Sigmoid colon (tissue), 7 donors: ENCODE measurements around the gene HHIPL1. TPM values are rescaled to one million over a fixed set of nuclear protein-coding genes. Genes with fewer than 3 reads are reported as not detected.

Experiments used
- DNase-seq: peaks from one replicate; pipeline ENCODE4 v3.0.0-alpha.2; 2019
- H3K27ac ChIP-seq, 4 donors: fragments of 200-600 bp; sonication (generic); one replicate each; pipeline ENCODE4 v1.5.1; 2016 to 2019; ENCODE audit warnings: mild to moderate bottlenecking in 1 of 4
- H3K27me3 ChIP-seq, 3 donors: fragments of 200-600 bp; sonication (generic); one replicate each; pipeline ENCODE4 v1.5.1; 2019; ENCODE audit warnings: mild to moderate bottlenecking in 1 of 3
- H3K36me3 ChIP-seq, 4 donors: fragments of 200-600 bp; sonication (generic); one replicate each; pipeline ENCODE4 v1.5.1; 2016 to 2019
- H3K4me1 ChIP-seq, 4 donors: fragments of 200-600 bp; sonication (generic); one replicate each; pipeline ENCODE4 v1.5.1; 2017 to 2019
- H3K4me3 ChIP-seq, 4 donors: fragments of 200-600 bp; sonication (generic); one replicate each; pipeline ENCODE4 v1.5.1; 2017 to 2019; ENCODE audit warnings: mild to moderate bottlenecking in 2 of 4, moderate library complexity in 1 of 4
- H3K9me3 ChIP-seq, 4 donors: fragments of 200-600 bp in 3 of 4; sonication (generic) in 3 of 4; one replicate each; pipeline versions ENCODE4 v1.5.1 to v1.6.1; 2013 to 2019
- EP300 ChIP-seq, 4 donors: sonication (generic); formaldehyde crosslinking; IDR thresholded peaks; one replicate each; pipeline ENCODE4 v1.6.1; 2017; ENCODE audit warnings: antibody characterized with exemption in 4 of 4
- POLR2A ChIP-seq, 2 donors: fragments of 450-650 bp; IDR thresholded peaks; one replicate each; pipeline ENCODE4 v1.6.1; 2016; ENCODE audit warnings: antibody characterized with exemption in 2 of 2, mild to moderate bottlenecking in 2 of 2, moderate library complexity in 2 of 2
- POLR2AphosphoS5 ChIP-seq, 4 donors: sonication (generic); formaldehyde crosslinking; IDR thresholded peaks; one replicate each; pipeline ENCODE4 v1.6.1; 2017; ENCODE audit warnings: antibody characterized with exemption in 4 of 4
- WGBS, 2 donors: extraction: QIAGEN DNeasy Blood & Tissue Kit; methylation state at CpG; one replicate each; pipeline ENCODE4 v1.1.7; 2013; 5-methylcytosine and 5-hydroxymethylcytosine counted together
- intact Hi-C: fragments of 100-400 bp; cut with DNase I; formaldehyde crosslinking; loops from one replicate; pipeline ENCODE4 v1.15.1; 2023
- polyA plus RNA-seq, 3 donors: library from polyadenylated mRNA; stranded (reverse); fragments of 200-250 nt; gene quantifications; one replicate each; pipeline ENCODE4 v1.2.3, GENCODE V29; 2013
- total RNA-seq, 4 donors: library from RNA; depleted of rRNA; stranded (reverse); fragments of >200 nt; gene quantifications; one replicate each; pipeline ENCODE4 v1.1.0, GENCODE V29; 2016
- TF ChIP-seq, protein P1 (sequence below), 4 experiments: fragments of 450-650 bp in 3 of 4; fragments of 200-600 bp in 1 of 4; IDR thresholded peaks; one replicate each; pipeline ENCODE4 v1.5.1; 2016 to 2019; ENCODE audit warnings: antibody characterized with exemption in 4 of 4, mild to moderate bottlenecking in 3 of 4, moderate library complexity in 2 of 4
- donor health status: healthy with polysubstance abuse.
- donor health status: Bipolar disorder and iron deficiency.
- donor health status: healthy.

HHIPL1 gene
- total and polyA plus RNA-seq, 7 donors: 0.80 to 10.8 (median 4.3) TPM; not detected in 2

DNA sequence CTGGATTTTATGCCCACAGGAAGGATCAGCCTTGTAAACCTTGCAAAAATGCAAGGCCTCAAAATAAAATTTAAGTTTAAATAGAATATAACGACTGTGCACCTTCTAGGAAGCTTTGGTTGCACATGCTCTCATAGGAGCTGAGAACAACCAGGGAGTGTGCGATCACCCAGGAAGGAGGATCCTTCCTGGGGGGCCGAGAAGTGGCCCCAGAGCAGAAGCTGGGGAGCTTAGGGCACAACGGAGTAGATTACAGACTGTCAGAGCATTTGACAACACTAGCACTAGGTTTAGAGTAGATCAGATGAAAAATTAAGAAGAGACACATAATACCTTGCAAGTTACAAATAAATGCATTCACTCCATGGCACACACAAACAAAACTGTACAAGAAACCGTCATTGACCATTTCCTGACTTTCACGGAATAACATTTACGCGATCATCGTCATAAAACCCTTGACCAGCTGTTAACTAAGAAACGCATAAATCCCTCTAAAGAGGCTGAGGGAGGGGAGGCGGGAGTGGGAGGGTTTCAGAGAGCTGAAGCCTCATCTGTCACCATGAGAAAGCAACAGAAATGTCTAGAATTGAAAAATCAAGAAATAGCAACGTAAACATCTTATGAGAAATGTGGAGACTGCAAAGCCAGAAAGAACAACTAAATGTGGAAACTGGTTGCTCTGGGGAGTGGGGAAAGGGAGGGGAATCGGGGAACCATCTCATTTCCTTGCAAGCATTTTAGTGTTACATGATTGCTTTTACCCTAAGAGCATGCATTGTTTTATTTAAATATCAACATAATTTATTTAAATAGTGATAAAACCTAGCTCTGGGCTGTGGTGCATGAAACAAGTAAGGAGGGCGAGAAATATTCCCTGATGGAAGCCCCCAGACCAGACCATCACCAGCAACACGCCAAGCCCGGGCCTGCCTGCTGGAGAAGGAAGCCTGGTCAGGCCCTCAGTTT lies 27.8 kb upstream of the HHIPL1 start:
- H3K9me3 ChIP-seq: no peaks in the 10 kb centered on the region
- H3K27ac ChIP-seq: no peak overlapping the region
- WGBS, 2 donors: 58 to 62% methylated on average over 16 of the region's 16 CpGs
- DNase-seq: no peak
- peaks cover 0 to 5% (median 0%) of the 10 kb centered on the region in 4 donors for H3K4me1 ChIP-seq
- no peaks in the 10 kb centered on the region for H3K36me3 ChIP-seq
- TF ChIP-seq EP300 (IDR thresholded peaks at IDR 0.05): no peak
- TF ChIP-seq POLR2A (IDR thresholded peaks at IDR 0.05): no peak
- no peak for TF ChIP-seq POLR2AphosphoS5 (IDR thresholded peaks at IDR 0.05)
- TF ChIP-seq, protein P1, sequence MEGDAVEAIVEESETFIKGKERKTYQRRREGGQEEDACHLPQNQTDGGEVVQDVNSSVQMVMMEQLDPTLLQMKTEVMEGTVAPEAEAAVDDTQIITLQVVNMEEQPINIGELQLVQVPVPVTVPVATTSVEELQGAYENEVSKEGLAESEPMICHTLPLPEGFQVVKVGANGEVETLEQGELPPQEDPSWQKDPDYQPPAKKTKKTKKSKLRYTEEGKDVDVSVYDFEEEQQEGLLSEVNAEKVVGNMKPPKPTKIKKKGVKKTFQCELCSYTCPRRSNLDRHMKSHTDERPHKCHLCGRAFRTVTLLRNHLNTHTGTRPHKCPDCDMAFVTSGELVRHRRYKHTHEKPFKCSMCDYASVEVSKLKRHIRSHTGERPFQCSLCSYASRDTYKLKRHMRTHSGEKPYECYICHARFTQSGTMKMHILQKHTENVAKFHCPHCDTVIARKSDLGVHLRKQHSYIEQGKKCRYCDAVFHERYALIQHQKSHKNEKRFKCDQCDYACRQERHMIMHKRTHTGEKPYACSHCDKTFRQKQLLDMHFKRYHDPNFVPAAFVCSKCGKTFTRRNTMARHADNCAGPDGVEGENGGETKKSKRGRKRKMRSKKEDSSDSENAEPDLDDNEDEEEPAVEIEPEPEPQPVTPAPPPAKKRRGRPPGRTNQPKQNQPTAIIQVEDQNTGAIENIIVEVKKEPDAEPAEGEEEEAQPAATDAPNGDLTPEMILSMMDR (IDR thresholded peaks at IDR 0.05): no peak
- intact Hi-C loops: no loop called here
- no peaks in the 10 kb centered on the region for H3K27me3 ChIP-seq
- no peak overlapping the region for H3K4me3 ChIP-seq

DNA sequence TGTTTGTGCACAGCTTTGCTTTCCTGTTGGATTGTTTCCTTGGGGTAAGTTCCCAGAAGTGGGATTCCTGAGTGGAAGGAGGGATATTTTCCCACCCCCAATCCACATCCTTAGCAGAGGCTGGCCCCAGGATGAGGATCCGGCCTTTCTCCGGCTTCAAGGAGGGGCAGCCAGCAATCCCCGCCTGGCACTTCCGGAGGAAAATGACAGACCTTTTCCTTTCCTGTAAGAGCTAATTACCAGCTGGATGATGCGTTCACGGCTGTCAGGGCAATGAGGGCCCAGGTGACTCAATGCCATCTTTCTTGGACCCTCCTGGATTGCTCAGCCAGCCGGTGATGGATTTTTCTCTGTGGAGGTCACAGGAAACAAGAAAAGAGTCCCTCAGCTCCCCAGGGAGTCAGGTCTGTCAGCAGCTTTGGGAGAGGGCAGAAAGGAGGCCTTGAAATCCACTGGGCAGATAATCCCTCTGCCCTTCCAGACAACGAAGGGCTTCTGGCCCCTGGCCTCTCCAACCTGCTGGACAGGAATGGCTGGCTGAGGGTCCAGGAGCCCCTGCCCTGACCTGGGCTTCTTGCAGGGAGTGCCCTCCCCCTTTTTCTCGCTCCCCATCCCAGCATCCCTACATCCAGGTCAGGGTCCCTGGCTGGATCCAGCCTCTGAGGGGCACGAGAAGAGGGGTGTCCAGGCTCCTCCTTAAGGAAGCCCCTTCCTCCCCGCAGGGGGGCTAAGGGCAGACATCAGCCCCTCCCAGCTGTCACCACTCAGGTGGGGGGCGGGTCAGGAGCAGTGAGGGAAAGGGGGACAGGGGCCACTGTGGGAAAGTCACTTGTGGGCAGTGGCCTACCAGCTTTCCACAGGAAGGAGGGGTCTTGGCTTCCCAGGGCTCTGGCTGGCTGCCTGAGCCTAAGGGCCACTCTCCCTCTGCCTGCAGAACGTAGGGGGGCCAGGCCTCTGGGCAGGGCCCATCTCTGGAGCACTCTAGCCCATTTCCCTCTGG lies 24.8 kb upstream of the HHIPL1 start:
- Histone ChIP-seq H3K27ac (no peak overlapping the region), H3K4me3 (no peak overlapping the region), H3K4me1 (peaks cover 0 to 26% (median 18%) of the 10 kb centered on the region in 4 donors), H3K36me3 (no peaks in the 10 kb centered on the region), H3K27me3 (no peaks in the 10 kb centered on the region), H3K9me3 (no peaks in the 10 kb centered on the region)
- intact Hi-C loops: no loop called here
- TF ChIP-seq POLR2A (IDR thresholded peaks at IDR 0.05) (no peak), EP300 (IDR thresholded peaks at IDR 0.05) (no peak), POLR2AphosphoS5 (IDR thresholded peaks at IDR 0.05) (peak in 3 of 4 donors; percentile 8 to 53 (median 28))
- TF ChIP-seq, protein P1 (IDR thresholded peaks at IDR 0.05): no peak
- 55 to 64% methylated on average over 13 of the region's 13 CpGs for WGBS, 2 donors
- DNase-seq: no peak

DNA sequence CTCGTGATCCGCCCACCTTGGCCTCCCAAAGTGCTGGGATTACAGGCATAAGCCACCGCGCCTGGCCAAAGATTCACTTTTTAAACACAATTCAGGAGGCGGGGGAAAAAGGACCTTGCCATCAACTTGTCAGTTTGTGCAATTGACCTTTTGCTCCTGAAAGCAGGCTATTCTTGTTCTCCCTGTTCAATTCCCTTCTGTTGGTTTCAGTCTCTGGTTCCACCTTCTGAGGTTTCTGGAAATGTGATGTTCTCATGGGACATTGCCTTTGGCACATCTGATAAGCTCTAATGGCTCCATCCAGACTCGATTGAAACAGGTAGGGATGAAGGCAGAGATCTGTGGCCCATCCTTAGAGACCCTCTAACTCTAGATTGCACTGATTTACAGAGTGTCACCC lies 23.0 kb upstream of the HHIPL1 start:
- Histone ChIP-seq H3K9me3 (no peaks in the 10 kb centered on the region), H3K27me3 (no peaks in the 10 kb centered on the region), H3K4me3 (no peak overlapping the region), H3K4me1 (peaks cover 0 to 26% (median 18%) of the 10 kb centered on the region in 4 donors), H3K36me3 (no peaks in the 10 kb centered on the region), H3K27ac (no peak overlapping the region)
- intact Hi-C loops: loop anchor here (2.0 kb wide), 1 partner anchor 17 kb away; the partner anchor contains the start of gene CCDC85C
- no peak for DNase-seq
- TF ChIP-seq POLR2A (IDR thresholded peaks at IDR 0.05) (no peak), EP300 (IDR thresholded peaks at IDR 0.05) (no peak), POLR2AphosphoS5 (IDR thresholded peaks at IDR 0.05) (no peak)
- TF ChIP-seq, protein P1 (IDR thresholded peaks at IDR 0.05): no peak
- WGBS, 2 donors: 52 to 81% methylated on average over 6 of the region's 6 CpGs

DNA sequence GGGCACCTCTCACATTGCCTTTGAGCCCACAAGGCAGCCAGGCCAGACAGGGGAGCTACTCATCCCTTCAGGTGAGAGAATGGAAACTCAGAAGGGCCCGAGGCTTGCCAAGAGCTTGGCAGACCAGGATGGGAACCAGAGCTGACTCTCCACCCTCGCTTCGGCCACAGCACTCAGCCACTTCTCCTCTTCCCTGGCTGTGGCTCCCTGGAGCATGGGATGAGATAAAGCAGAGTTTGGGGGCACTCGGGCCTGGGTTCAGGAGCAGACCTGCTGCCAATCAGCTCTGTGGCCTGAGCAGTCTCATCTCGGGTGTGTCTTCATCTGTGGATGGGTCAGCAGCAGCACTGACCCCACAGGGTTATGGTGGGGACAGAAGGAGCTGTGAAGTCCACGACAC lies 20.9 kb upstream of the HHIPL1 start:
- peak overlapping the region in 3 of 4 donors; percentile 17 to 76 (median 73) for H3K27ac ChIP-seq
- intact Hi-C loops: no loop called here
- TF ChIP-seq, protein P1 (IDR thresholded peaks at IDR 0.05): no peak
- TF ChIP-seq POLR2A (IDR thresholded peaks at IDR 0.05): no peak
- no peak for TF ChIP-seq EP300 (IDR thresholded peaks at IDR 0.05)
- no peak for TF ChIP-seq POLR2AphosphoS5 (IDR thresholded peaks at IDR 0.05)
- WGBS, 2 donors: 82 to 86% methylated on average over 6 of the region's 6 CpGs
- H3K4me1 ChIP-seq: peaks cover 5 to 32% (median 21%) of the 10 kb centered on the region in 4 donors
- H3K36me3 ChIP-seq: no peaks in the 10 kb centered on the region
- H3K27me3 ChIP-seq: no peaks in the 10 kb centered on the region
- H3K9me3 ChIP-seq: no peaks in the 10 kb centered on the region
- H3K4me3 ChIP-seq: no peak overlapping the region
- DNase-seq: no peak
